ENCODE results near the gene ARPC2.
A peak's percentile ranks its signal among the peaks of the same experiment; 100 is the strongest.

The ARPC2 gene

GRCh38 chr2:218259099-218259961, 42.3 kb downstream of the ARPC2 start:
- H3K4me3 ChIP-seq (replicated peaks in 1 of 2; ENCODE audit: low read depth in 2 of 2, low read length in 2 of 2): no peak overlapping the region
- no peak for TF ChIP-seq CTCF (IDR thresholded peaks at IDR 0.05; ENCODE audit: low read depth, low read length)
- DNase-seq (ENCODE audit: low read depth in 2 of 2): peak; percentile 84 to 89

DNA sequence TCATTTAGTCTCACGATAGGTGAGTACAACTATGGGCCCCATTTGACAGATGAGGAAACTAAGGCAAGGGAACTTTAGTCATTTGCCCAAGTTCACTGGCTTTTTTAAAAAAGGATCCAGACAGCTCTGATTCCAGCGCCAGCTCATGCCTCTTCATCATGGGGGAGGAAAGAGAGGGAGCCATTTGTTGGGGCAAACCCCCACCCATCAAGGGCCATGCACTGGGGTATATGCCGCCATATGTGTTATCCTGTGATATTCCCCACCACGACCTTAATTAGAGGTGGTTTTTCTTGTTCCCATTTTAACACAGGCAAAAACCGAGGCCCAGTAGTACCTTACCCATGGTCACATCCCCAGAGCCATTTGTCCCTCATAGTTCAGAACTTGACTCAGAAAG, 43.2 kb downstream of the ARPC2 start:
- no peak for TF ChIP-seq CTCF (IDR thresholded peaks at IDR 0.05; ENCODE audit: low read depth, low read length)
- no peak overlapping the region for H3K4me3 ChIP-seq (replicated peaks in 1 of 2; ENCODE audit: low read depth in 2 of 2, low read length in 2 of 2)
- DNase-seq (ENCODE audit: low read depth in 2 of 2): no peak

DNA sequence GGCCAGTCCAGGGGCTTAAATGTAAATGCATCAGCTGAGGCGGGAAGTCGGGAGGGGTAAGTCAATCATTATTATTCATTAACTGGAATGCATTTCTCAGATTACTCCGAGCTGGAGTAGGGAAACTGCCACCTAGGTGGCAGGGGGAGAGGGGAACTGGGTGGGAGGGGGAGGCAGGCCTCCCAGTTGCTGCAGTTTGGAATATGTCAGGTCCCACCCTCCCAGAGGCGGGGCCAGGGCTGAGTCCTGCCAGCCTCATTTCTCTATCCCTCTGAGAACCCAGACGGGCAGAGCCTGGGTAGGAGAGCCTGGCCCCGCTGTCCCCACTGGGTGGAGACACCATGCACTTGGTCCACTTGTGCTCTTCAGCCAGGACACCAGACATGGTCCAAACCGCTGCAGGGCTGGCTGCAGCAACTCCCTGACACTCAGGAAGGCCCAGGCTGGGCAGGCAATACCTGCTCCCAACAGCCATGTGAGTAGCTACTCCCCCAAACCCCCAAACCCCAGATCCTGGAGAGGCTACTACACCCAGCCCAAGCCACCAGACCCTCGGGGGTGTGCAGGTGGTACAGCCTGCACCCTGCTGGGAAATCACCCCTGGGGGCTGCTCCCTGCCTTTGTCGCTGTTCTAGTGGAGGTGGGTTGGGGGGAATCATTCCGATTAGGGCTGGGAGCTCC, 43.9 kb downstream of the ARPC2 start, which contains the start of gene GPBAR1:
Gene GPBAR1 (plus strand): TSS at position 274 of the 681 bp plus-strand sequence. CDS start 1,710 bp downstream, outside the sequence.
- H3K4me3 ChIP-seq (replicated peaks in 1 of 2; ENCODE audit: low read depth in 2 of 2, low read length in 2 of 2): no peak within 1 kb of the TSS
- TF ChIP-seq CTCF (IDR thresholded peaks at IDR 0.05; ENCODE audit: low read depth, low read length): no peak
- no peak for DNase-seq (ENCODE audit: low read depth in 2 of 2)

DNA sequence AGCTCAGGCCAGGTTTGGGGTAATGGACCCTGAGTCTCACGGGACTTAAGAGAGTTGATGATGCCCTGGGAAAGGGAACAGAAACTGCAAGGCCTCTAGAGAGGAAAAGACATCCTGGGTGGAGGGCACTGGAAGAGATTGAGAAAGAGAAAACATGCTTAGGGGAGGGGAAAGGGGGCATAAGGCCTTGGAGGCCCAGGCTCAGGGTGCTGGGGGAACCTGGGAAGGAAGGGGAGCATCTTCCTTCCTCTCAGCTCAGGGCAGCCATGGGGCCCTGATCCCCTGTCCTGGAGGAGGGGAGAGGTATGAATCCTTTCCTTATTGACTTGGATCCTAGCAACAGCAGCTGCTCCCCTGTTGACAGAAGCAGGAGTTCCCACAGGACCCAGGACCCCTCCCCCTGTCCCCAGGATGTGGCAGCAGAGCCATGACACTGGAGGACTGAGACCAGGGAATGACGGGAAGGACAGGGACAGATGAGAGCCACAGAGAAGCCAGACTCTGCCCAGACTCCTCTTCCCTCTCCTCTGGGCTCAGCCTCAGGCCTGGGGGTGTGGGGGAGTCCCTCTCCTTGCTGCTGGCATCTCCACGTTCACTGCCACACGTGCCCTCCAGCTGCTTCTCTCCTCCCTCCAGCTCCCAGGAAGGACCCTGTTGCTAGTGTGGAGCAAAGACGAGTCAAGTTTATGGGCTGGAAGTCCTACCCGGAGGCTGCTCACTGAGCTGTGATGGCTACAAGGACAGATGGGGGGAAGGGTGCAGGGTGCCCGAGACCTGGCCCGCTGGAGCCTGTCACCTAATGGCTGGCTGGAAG, 44.6 kb downstream of the ARPC2 start:
- TF ChIP-seq CTCF (IDR thresholded peaks at IDR 0.05; ENCODE audit: low read depth, low read length): no peak
- DNase-seq (ENCODE audit: low read depth in 2 of 2): no peak
- no peak overlapping the region for H3K4me3 ChIP-seq (replicated peaks in 1 of 2; ENCODE audit: low read depth in 2 of 2, low read length in 2 of 2)

DNA sequence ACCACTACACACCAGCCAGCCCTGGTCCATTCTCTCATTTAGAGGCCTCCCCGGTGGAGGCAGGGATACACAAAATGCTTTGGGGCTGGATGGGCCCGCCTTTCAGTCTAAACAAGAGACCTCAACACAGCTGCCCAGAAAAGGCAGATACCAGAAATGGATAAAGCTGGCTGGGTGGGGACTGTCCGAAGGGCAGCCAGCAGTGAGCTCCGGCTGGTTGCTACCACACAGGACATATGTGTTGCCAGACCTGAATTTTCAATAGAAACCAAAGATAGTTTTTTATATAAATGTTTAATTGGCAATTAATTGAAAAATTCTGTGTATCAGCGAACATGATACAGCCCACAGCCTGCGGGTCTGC, 45.2 kb downstream of the ARPC2 start:
- no peak for DNase-seq (ENCODE audit: low read depth in 2 of 2)
- TF ChIP-seq CTCF (IDR thresholded peaks at IDR 0.05; ENCODE audit: low read depth, low read length): no peak
- H3K4me3 ChIP-seq (replicated peaks in 1 of 2; ENCODE audit: low read depth in 2 of 2, low read length in 2 of 2): no peak overlapping the region

Measured in cardiac fibroblast (primary cell).